HEK293 (cell line): Measurements from ENCODE around the gene CDC37L1.
A peak's percentile ranks its signal among the peaks of the same experiment; 100 is the strongest.

Experiments
- CTCF ChIA-PET: fragments of 350-600 bp; formaldehyde crosslinking; extraction: SDS; loops from one replicate; lab custom pipeline; 2021; ENCODE audit warnings: antibody characterized with exemption; lab: Yijun Ruan, JAX
- POLR2A ChIA-PET: fragments of 300-600 bp; formaldehyde crosslinking; extraction: SDS; loops from one replicate; lab custom pipeline; 2020; ENCODE audit warnings: antibody characterized with exemption, inconsistent platforms; lab: Yijun Ruan, JAX
- H3K27ac ChIP-seq: fragments of 200-500 bp; sonication (Bioruptor generic); 2 replicates; pipeline ENCODE4 v1.5.1; 2014; ENCODE audit warnings: low read depth, low read length, control low read depth, inconsistent platforms; ENCODE audit errors: extremely low read depth
- H3K36me3 ChIP-seq, 2 experiments: fragments of 200-500 bp in 1 of 2; sonication (Bioruptor generic) in 1 of 2; 1 replicate in 1 of 2; 2 replicates in 1 of 2; pipeline ENCODE4 v1.5.1; 2014 to 2017; ENCODE audit warnings: inconsistent platforms in 2 of 2, low read length in 2 of 2; ENCODE audit not compliant: control insufficient read depth in 2 of 2, insufficient read depth in 1 of 2
- H3K4me1 ChIP-seq: fragments of 200-500 bp; sonication (Bioruptor generic); 2 replicates; pipeline ENCODE4 v1.5.1; 2014; ENCODE audit warnings: mild to moderate bottlenecking, low read length, inconsistent platforms; ENCODE audit not compliant: control insufficient read depth, insufficient read depth
- H3K4me3 ChIP-seq: 2 replicates; pipeline ENCODE4 v1.5.1; 2011; ENCODE audit warnings: low read depth, mild to moderate bottlenecking, control low read depth, low read length, moderate library complexity
- H3K9me3 ChIP-seq: fragments of 200-500 bp; sonication (Bioruptor generic); 2 replicates; pipeline ENCODE4 v1.5.1; 2014; ENCODE audit warnings: low read depth, low read length, inconsistent platforms; ENCODE audit not compliant: control insufficient read depth, insufficient read depth
- GLIS1 ChIP-seq: fragments of 450-650 bp; formaldehyde crosslinking; IDR thresholded peaks from 2 replicates; pipeline ENCODE4 v1.5.1; 2016; ENCODE audit warnings: missing biosample characterization, missing genetic modification characterization
- KLF1 ChIP-seq: fragments of 450-650 bp; formaldehyde crosslinking; IDR thresholded peaks from 2 replicates; pipeline ENCODE4 v1.5.1; 2016; ENCODE audit warnings: missing biosample characterization, missing genetic modification characterization
- PBX3 ChIP-seq: sonication (generic); formaldehyde crosslinking; IDR thresholded peaks from 2 replicates; pipeline ENCODE4 v1.8.1; 2022; ENCODE audit warnings: mild to moderate bottlenecking, moderate library complexity, missing genetic modification reagents
- PRDM6 ChIP-seq: fragments of 450-650 bp; formaldehyde crosslinking; IDR thresholded peaks from 2 replicates; pipeline ENCODE4 v1.5.1; 2017; ENCODE audit warnings: missing biosample characterization, missing genetic modification characterization
- REPIN1 ChIP-seq: fragments of 450-650 bp; formaldehyde crosslinking; IDR thresholded peaks from 2 replicates; pipeline ENCODE4 v1.5.1; 2017; ENCODE audit warnings: missing biosample characterization, missing genetic modification characterization, low read depth
- SCRT2 ChIP-seq: fragments of 450-650 bp; formaldehyde crosslinking; IDR thresholded peaks from 2 replicates; pipeline ENCODE4 v1.5.1; 2016; ENCODE audit warnings: missing biosample characterization, missing genetic modification characterization
- SP7 ChIP-seq: fragments of 450-650 bp; formaldehyde crosslinking; IDR thresholded peaks from 2 replicates; pipeline ENCODE4 v1.5.1; 2016; ENCODE audit warnings: missing biosample characterization, missing genetic modification characterization
- ZBTB20 ChIP-seq: fragments of 450-650 bp; formaldehyde crosslinking; IDR thresholded peaks from 2 replicates; pipeline ENCODE4 v1.5.1; 2016; ENCODE audit warnings: missing biosample characterization, missing genetic modification characterization
- ZBTB26 ChIP-seq: fragments of 450-650 bp; formaldehyde crosslinking; optimal IDR thresholded peaks from 2 replicates; pipeline ENCODE3; 2016; ENCODE audit warnings: missing biosample characterization, mild to moderate bottlenecking, missing genetic modification characterization
- ZBTB48 ChIP-seq: fragments of 450-650 bp; formaldehyde crosslinking; IDR thresholded peaks from 2 replicates; pipeline ENCODE4 v1.5.1; 2016; ENCODE audit warnings: missing biosample characterization, missing genetic modification characterization
- ZBTB7A ChIP-seq: fragments of 450-650 bp; formaldehyde crosslinking; IDR thresholded peaks from 2 replicates; pipeline ENCODE4 v1.5.1; 2016; ENCODE audit warnings: low read depth, missing biosample characterization, missing genetic modification characterization
- ZBTB8A ChIP-seq: fragments of 450-650 bp; formaldehyde crosslinking; IDR thresholded peaks from 2 replicates; pipeline ENCODE4 v1.5.1; 2016; ENCODE audit warnings: missing biosample characterization, missing genetic modification characterization
- ZEB2 ChIP-seq: fragments of 450-650 bp; formaldehyde crosslinking; IDR thresholded peaks from 2 replicates; pipeline ENCODE4 v1.5.1; 2016; ENCODE audit warnings: missing biosample characterization, missing genetic modification characterization
- ZFP37 ChIP-seq: fragments of 450-650 bp; formaldehyde crosslinking; IDR thresholded peaks from 2 replicates; pipeline ENCODE4 v1.5.1; 2016; ENCODE audit warnings: missing biosample characterization, missing genetic modification characterization
- ZFP69B ChIP-seq: fragments of 450-650 bp; formaldehyde crosslinking; IDR thresholded peaks from 2 replicates; pipeline ENCODE4 v1.5.1; 2016; ENCODE audit warnings: missing biosample characterization, missing genetic modification characterization
- ZIC2 ChIP-seq: fragments of 450-650 bp; formaldehyde crosslinking; IDR thresholded peaks from 2 replicates; pipeline ENCODE4 v1.5.1; 2016; ENCODE audit warnings: missing biosample characterization, missing genetic modification characterization
- ZNF114 ChIP-seq: fragments of 450-650 bp; formaldehyde crosslinking; IDR thresholded peaks from 2 replicates; pipeline ENCODE4 v1.5.0; 2017; ENCODE audit warnings: missing biosample characterization, missing genetic modification characterization
- ZNF140 ChIP-seq: fragments of 450-650 bp; formaldehyde crosslinking; IDR thresholded peaks from 2 replicates; pipeline ENCODE4 v1.5.1; 2016; ENCODE audit warnings: missing biosample characterization, missing genetic modification characterization
- ZNF202 ChIP-seq: fragments of 450-650 bp; formaldehyde crosslinking; IDR thresholded peaks from 2 replicates; pipeline ENCODE4 v1.5.1; 2016; ENCODE audit warnings: missing biosample characterization, missing genetic modification characterization, borderline replicate concordance
- ZNF239 ChIP-seq: fragments of 450-650 bp; formaldehyde crosslinking; IDR thresholded peaks from 2 replicates; pipeline ENCODE4 v1.5.1; 2016; ENCODE audit warnings: missing biosample characterization, missing genetic modification characterization
- ZNF266 ChIP-seq: fragments of 450-650 bp; formaldehyde crosslinking; IDR thresholded peaks from 2 replicates; pipeline ENCODE4 v1.5.1; 2016; ENCODE audit warnings: missing biosample characterization, missing genetic modification characterization, low read depth
- ZNF311 ChIP-seq: fragments of 450-650 bp; formaldehyde crosslinking; IDR thresholded peaks from 2 replicates; pipeline ENCODE4 v1.5.1; 2017; ENCODE audit warnings: missing biosample characterization, missing genetic modification characterization, borderline replicate concordance
- ZNF37A ChIP-seq: fragments of 450-650 bp; IDR thresholded peaks from 2 replicates; pipeline ENCODE4 v1.5.1; 2018; ENCODE audit warnings: missing biosample characterization, missing genetic modification characterization
- ZNF514 ChIP-seq: fragments of 450-650 bp; formaldehyde crosslinking; IDR thresholded peaks from 2 replicates; pipeline ENCODE4 v1.5.1; 2016; ENCODE audit warnings: missing biosample characterization, missing genetic modification characterization
- ZNF544 ChIP-seq: fragments of 450-650 bp; formaldehyde crosslinking; IDR thresholded peaks from 2 replicates; pipeline ENCODE4 v1.5.0; 2017; ENCODE audit warnings: missing biosample characterization, missing genetic modification characterization
- ZNF558 ChIP-seq: fragments of 450-650 bp; formaldehyde crosslinking; IDR thresholded peaks from 2 replicates; pipeline ENCODE4 v1.5.1; 2016; ENCODE audit warnings: missing biosample characterization, missing genetic modification characterization
- ZNF677 ChIP-seq: fragments of 450-650 bp; IDR thresholded peaks from 2 replicates; pipeline ENCODE4 v1.5.0; 2018; ENCODE audit warnings: missing biosample characterization, mild to moderate bottlenecking, missing genetic modification characterization, moderate library complexity
- ZNF768 ChIP-seq: fragments of 450-650 bp; formaldehyde crosslinking; IDR thresholded peaks from 2 replicates; pipeline ENCODE4 v1.5.1; 2018; ENCODE audit warnings: missing biosample characterization, mild to moderate bottlenecking, missing genetic modification characterization
- ZNF777 ChIP-seq: fragments of 450-650 bp; formaldehyde crosslinking; IDR thresholded peaks from 2 replicates; pipeline ENCODE4 v1.5.1; 2017; ENCODE audit warnings: missing biosample characterization, missing genetic modification characterization, borderline replicate concordance
- ZSCAN5A ChIP-seq: fragments of 450-650 bp; formaldehyde crosslinking; IDR thresholded peaks from 2 replicates; pipeline ENCODE4 v1.5.1; 2016; ENCODE audit warnings: missing biosample characterization, missing genetic modification characterization
- TF ChIP-seq, protein P1 (sequence below): fragments of 450-650 bp; formaldehyde crosslinking; IDR thresholded peaks from 2 replicates; pipeline ENCODE4 v1.5.1; 2016; ENCODE audit warnings: missing biosample characterization, missing genetic modification characterization

The CDC37L1 gene

GRCh38 chr9:4671737-4672136 lies 7.6 kb upstream of the CDC37L1 start:
- POLR2A ChIA-PET: no interaction called here
- TF ChIP-seq ZNF114 (tag by site-specific recombination) (no peak), SCRT2 (no peak), ZBTB48 (tag by site-specific recombination) (no peak)
- TF ChIP-seq, protein P1, sequence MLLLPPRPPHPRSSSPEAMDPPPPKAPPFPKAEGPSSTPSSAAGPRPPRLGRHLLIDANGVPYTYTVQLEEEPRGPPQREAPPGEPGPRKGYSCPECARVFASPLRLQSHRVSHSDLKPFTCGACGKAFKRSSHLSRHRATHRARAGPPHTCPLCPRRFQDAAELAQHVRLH (tag by site-specific recombination): no peak
- TF ChIP-seq, all 188 proteins: peak for 0
- Histone ChIP-seq H3K4me3 (no peak overlapping the region), H3K36me3 (no peaks in the 10 kb centered on the region), H3K9me3 (no peaks in the 10 kb centered on the region), H3K27ac (no peak overlapping the region), H3K4me1 (no peaks in the 10 kb centered on the region)
- CTCF ChIA-PET: interaction anchor here (2.3 kb wide), 1 partner anchor 10 kb away, joined by 6 read pairs; the partner anchor contains the start of gene PLPP6

GRCh38 chr9:4674783-4675182 lies 4.6 kb upstream of the CDC37L1 start:
- CTCF ChIA-PET: interaction anchor here (0.6 to 4.3 kb wide), 3 partner anchors 9 to 19 kb away, joined by 4 to 16 read pairs (median 4); partner anchors contain the start of genes PLPP6 and SPATA6L
- no peak overlapping the region for H3K27ac ChIP-seq
- POLR2A ChIA-PET: no interaction called here
- TF ChIP-seq ZNF37A (tag by site-specific recombination): no peak
- no peak for TF ChIP-seq ZNF311 (tag by site-specific recombination)
- TF ChIP-seq ZFP69B (tag by site-specific recombination): peak; percentile 93
- TF ChIP-seq PBX3: no peak
- TF ChIP-seq ZNF768 (tag by site-specific recombination): no peak
- TF ChIP-seq ZNF544 (tag by site-specific recombination): no peak
- peak; percentile 63; the same call in 1 of the 2 replicates for TF ChIP-seq ZEB2
- no peak for TF ChIP-seq ZFP37
- TF ChIP-seq ZBTB20: no peak
- TF ChIP-seq ZIC2: no peak
- no peak for TF ChIP-seq KLF1 (tag by site-specific recombination)
- TF ChIP-seq ZBTB26: no peak
- no peak for TF ChIP-seq ZNF239 (tag by site-specific recombination)
- no peak for TF ChIP-seq ZNF266 (tag by site-specific recombination)
- TF ChIP-seq ZSCAN5A (tag by site-specific recombination): no peak
- peak; percentile 66 for TF ChIP-seq ZNF558
- no peak for TF ChIP-seq ZBTB7A (tag by site-specific recombination)
- TF ChIP-seq GLIS1 (tag by site-specific recombination): peak; percentile 22; the same call in 1 of the 2 replicates
- TF ChIP-seq ZNF677 (tag by site-specific recombination): no peak
- no peak for TF ChIP-seq REPIN1 (tag by site-specific recombination)
- no peak for TF ChIP-seq ZNF514 (tag by site-specific recombination)
- no peak for TF ChIP-seq ZNF202 (tag by site-specific recombination)
- TF ChIP-seq ZNF140 (tag by site-specific recombination): no peak
- TF ChIP-seq ZNF777 (tag by site-specific recombination): no peak
- TF ChIP-seq SP7 (tag by site-specific recombination): no peak
- peak; percentile 66 for TF ChIP-seq PRDM6
- TF ChIP-seq ZBTB8A (tag by site-specific recombination): no peak

More at GRCh38 chr9:4674783-4675182, 4.6 kb upstream of the CDC37L1 start:
- Histone ChIP-seq H3K4me3 (no peak overlapping the region), H3K36me3 (no peaks in the 10 kb centered on the region), H3K9me3 (no peaks in the 10 kb centered on the region), H3K4me1 (no peaks in the 10 kb centered on the region)
